Renal cortical epithelial cell (primary cell): Measurements from ENCODE around the gene PLEKHO2. TPM values are rescaled to one million over a fixed set of nuclear protein-coding genes. Genes with fewer than 3 reads are reported as not detected.

ENCODE experiments used
- DNase-seq: peaks from one replicate; pipeline ENCODE4 v3.0.0-alpha.2; 2011; ENCODE audit warnings: low read depth
- total RNA-seq: library from RNA; depleted of rRNA; stranded (reverse); fragments of >200 nt; gene quantifications from 2 replicates; pipeline ENCODE4 v1.2.3, GENCODE V29; 2014

Gene PLEKHO2
- total RNA-seq, 1 donor from 2014 or later, result 11.9 TPM

DNA sequence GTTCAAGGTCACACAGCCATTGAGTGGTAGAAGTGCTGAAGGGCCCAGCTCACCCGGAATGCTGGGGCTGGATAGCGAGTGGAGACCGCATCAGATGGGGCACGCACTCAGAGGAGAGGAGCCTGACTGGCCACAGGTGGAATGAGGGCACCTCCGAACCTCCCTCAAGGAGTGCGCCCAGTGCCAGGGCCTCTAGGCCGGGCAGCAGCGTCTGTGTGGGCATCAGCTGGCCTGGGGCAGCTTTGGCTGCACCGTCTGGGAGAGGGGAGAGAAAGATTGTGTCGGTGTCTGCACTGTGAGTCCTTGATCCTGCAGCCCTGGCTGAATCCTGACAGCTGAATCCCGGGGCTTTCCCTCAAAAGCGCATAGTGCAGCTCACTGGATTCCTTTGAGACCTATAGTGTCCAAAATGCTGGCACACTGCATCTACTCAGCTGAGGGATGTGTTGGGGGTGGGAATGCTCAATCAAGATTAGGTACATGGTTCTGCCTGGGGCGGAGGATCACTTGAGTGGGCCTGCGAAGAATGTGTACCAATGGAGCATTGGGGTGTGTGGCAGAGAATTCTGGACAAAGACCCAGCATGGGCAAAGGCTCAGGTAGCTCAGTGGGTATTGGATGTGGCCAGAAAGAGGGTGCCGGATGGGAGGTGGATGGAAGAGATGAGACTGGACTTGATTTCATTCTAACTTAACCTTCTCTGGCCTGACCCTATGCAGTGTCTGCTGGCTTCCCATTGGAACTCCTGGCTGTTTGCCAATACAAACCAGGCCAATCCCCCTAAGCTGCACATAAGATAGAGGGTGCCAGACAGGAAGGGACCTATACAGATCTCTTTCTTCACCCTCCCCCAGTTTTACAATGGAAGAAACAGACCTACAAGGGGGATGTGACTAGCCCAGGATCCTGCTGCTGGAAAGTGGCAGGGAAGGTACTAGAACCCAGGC, 70.9 kb downstream of the PLEKHO2 start:
- DNase-seq, result no peak

DNA sequence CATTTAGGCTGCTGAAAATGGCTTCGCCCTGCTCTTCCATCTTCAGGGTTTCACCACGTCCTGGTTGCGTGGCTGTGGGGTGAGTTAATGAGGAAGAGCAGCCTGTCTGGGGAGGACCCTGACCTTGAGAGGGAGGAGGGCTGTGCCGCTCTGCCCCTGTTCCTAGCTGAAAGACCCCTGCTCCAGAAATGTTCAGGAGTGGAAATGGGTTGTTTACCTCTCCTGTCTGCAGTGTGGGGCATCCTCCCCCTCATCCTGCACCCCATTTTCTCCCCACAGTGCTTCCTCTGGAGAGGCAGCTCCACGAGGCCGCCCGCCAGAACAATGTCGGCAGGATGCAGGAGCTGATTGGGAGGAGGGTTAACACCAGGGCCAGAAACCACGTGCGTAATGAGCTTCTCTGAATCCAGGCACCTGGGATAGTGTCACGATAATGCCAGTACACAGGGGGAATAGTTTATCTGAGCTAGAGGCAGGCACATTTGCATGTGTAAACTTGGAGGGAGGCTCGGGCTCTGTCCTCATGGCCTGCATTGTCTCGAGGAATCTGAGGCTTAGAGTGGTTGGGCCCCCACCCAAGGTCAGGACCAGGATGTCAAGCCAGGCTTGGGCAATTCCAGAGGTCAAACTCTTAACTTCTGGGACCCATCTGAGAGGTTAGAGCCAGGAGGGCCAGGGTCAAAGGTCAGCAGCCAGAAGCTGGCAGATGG, 74.0 kb downstream of the PLEKHO2 start:
- DNase-seq, result no peak

DNA sequence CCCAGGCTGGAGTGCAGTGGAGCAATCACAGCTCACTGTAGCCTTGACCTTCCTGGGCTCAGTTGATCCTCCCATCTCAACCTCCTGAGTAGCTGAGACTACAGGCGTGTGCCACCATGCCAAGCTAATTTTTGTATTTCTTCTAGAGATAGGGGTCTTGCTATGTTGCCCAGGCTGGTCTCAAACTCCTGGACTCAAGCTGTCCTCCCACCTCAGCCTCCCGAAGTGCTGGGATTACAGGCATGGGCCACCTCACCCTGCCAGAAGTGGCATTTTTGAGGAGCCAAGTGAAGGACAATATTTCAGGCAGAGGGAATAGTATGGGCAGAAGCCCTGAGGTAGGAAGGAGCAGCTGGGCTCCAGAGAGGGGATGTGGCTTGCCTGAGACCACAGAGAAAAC, 74.7 kb downstream of the PLEKHO2 start:
- no peak for DNase-seq

DNA sequence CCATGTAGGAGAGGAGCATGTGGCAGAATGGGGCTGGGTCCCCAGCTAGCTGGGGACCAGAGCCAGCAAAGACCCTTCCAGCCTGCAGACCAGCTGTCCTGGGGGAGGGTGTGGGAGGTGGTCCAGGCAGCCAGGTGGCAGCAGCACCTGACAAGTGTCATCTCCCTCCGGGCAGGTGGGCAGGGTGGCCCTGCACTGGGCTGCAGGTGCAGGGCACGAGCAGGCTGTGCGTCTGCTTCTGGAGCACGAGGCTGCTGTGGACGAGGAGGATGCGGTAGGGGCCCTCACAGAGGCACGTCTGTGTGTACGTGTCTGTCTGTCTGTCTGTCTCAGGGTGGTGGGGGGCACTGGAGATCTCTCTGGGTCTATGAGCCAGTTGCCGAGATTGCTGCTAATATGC, 75.5 kb downstream of the PLEKHO2 start:
- DNase-seq, result no peak

Other genes starting within 250 kb of the PLEKHO2 start
- 0.05 TPM in 1 of 2 replicates, not detected in the other for gene RBPMS2, start 66.3 kb upstream of the PLEKHO2 start, total RNA-seq
- gene PIF1, start 16.3 kb upstream of the PLEKHO2 start, total RNA-seq, result 0.60 and 5.7 TPM in 2 replicates
- 0.35 and 1.1 TPM in 2 replicates for gene ANKDD1A, start 70.0 kb downstream of the PLEKHO2 start, total RNA-seq
- 59.7 and 95.5 TPM in 2 replicates for gene SPG21, start 148.0 kb downstream of the PLEKHO2 start, total RNA-seq
- gene MTFMT, start 187.7 kb downstream of the PLEKHO2 start, total RNA-seq, result 22.6 and 33.7 TPM in 2 replicates
- 0.15 TPM in 1 of 2 replicates, not detected in the other for gene SLC51B, start 203.5 kb downstream of the PLEKHO2 start, total RNA-seq
- gene RASL12, start 226.1 kb downstream of the PLEKHO2 start, total RNA-seq, result not detected in 2 replicates
- not detected in 2 replicates for gene KBTBD13, start 234.8 kb downstream of the PLEKHO2 start, total RNA-seq